ENCODE measurements around the gene ELOA2.
"Not testable (repeated sequence)": the region's sequence is repeated elsewhere in the genome, so short reads cannot be mapped to it uniquely, and the experiment has no call there.

ELOA2 gene

GRCh38 chr18:47036298-47036874 lies 965 bp upstream of the ELOA2 start:
- H2BK5ac ChIP-seq (ENCODE audit: low read depth, low read length, poor library complexity, severe bottlenecking) = no peak overlapping the region
- WGBS = no CpG with 5 or more reads among the region's 2 CpGs

GRCh38 chr18:47034591-47034990 lies 830 bp downstream of the ELOA2 start:
- not testable (repeated sequence) for H3K18ac ChIP-seq (ENCODE audit: low read depth in 1 of 2, low read length in 2 of 2); DNase-seq; H3K4me3 ChIP-seq (ENCODE audit: insufficient read depth in 1 of 2, low read depth in 1 of 2, low read length in 2 of 2); H3K23ac ChIP-seq (ENCODE audit: low read length in 2 of 2); H3K4me2 ChIP-seq (ENCODE audit: low read length, poor library complexity, severe bottlenecking); H4K8ac ChIP-seq (ENCODE audit: low read length); H3K4ac ChIP-seq (ENCODE audit: low read depth in 1 of 2, low read length in 2 of 2); H3K9me3 ChIP-seq (ENCODE audit: control insufficient read depth, low read length); H3K4me1 ChIP-seq (ENCODE audit: control insufficient read depth, insufficient read depth, low read depth, low read length); H2AFZ ChIP-seq (ENCODE audit: low read depth, low read length); H2AK5ac ChIP-seq (ENCODE audit: low read length, severe bottlenecking); H4K91ac ChIP-seq (ENCODE audit: low read length); H2BK5ac ChIP-seq (ENCODE audit: low read depth, low read length, poor library complexity, severe bottlenecking); H3K9ac ChIP-seq (ENCODE audit: low read length); H3K27ac ChIP-seq (ENCODE audit: low read length, poor library complexity, severe bottlenecking); H3K14ac ChIP-seq (ENCODE audit: low read length in 2 of 2); H2BK120ac ChIP-seq (ENCODE audit: low read depth, low read length); H3K27me3 ChIP-seq (ENCODE audit: control insufficient read depth in 1 of 2, insufficient read depth in 1 of 2, low read length in 2 of 2); H3K79me1 ChIP-seq (replicated peaks; ENCODE audit: low read length, poor library complexity, severe bottlenecking); H2BK12ac ChIP-seq (ENCODE audit: low read length in 2 of 2); H2BK15ac ChIP-seq (ENCODE audit: low read depth, poor library complexity, severe bottlenecking); H3K36me3 ChIP-seq (ENCODE audit: control insufficient read depth in 1 of 2, insufficient read depth in 2 of 2, low read depth in 1 of 2, low read length in 2 of 2)
- 94% methylated on average over 21 of the region's 28 CpGs for WGBS

More at GRCh38 chr18:47036298-47036874, 965 bp upstream of the ELOA2 start:
- H3K9me3 ChIP-seq (ENCODE audit: control insufficient read depth, low read length) = no peaks in the 10 kb centered on the region
- H3K4me3 ChIP-seq (ENCODE audit: insufficient read depth in 1 of 2, low read depth in 1 of 2, low read length in 2 of 2) = no peak overlapping the region
- no peak overlapping the region for H2BK15ac ChIP-seq (ENCODE audit: low read depth, poor library complexity, severe bottlenecking)
- H2AFZ ChIP-seq (ENCODE audit: low read depth, low read length) = no peak overlapping the region
- H3K23ac ChIP-seq (ENCODE audit: low read length in 2 of 2) = no peak overlapping the region
- H2BK120ac ChIP-seq (ENCODE audit: low read depth, low read length) = no peak overlapping the region
- no peak overlapping the region for H3K14ac ChIP-seq (ENCODE audit: low read length in 2 of 2)
- no peaks in the 10 kb centered on the region for H3K27me3 ChIP-seq (ENCODE audit: control insufficient read depth in 1 of 2, insufficient read depth in 1 of 2, low read length in 2 of 2)
- no peak overlapping the region for H3K27ac ChIP-seq (ENCODE audit: low read length, poor library complexity, severe bottlenecking)
- DNase-seq = peak; percentile 42
- no peaks in the 10 kb centered on the region for H3K36me3 ChIP-seq (ENCODE audit: control insufficient read depth in 1 of 2, insufficient read depth in 2 of 2, low read depth in 1 of 2, low read length in 2 of 2)
- H4K8ac ChIP-seq (ENCODE audit: low read length) = no peak overlapping the region
- H3K18ac ChIP-seq (ENCODE audit: low read depth in 1 of 2, low read length in 2 of 2) = no peak overlapping the region
- no peak overlapping the region for H3K4ac ChIP-seq (ENCODE audit: low read depth in 1 of 2, low read length in 2 of 2)
- H4K91ac ChIP-seq (ENCODE audit: low read length) = no peak overlapping the region
- no peak overlapping the region for H3K9ac ChIP-seq (ENCODE audit: low read length)
- no peak overlapping the region for H3K4me2 ChIP-seq (ENCODE audit: low read length, poor library complexity, severe bottlenecking)
- H3K4me1 ChIP-seq (ENCODE audit: control insufficient read depth, insufficient read depth, low read depth, low read length) = no peaks in the 10 kb centered on the region
- no peaks in the 10 kb centered on the region for H3K79me1 ChIP-seq (replicated peaks; ENCODE audit: low read length, poor library complexity, severe bottlenecking)
- H2AK5ac ChIP-seq (ENCODE audit: low read length, severe bottlenecking) = no peak overlapping the region
- H2BK12ac ChIP-seq (ENCODE audit: low read length in 2 of 2) = no peak overlapping the region

- Histone ChIP-seq H2BK5ac (ENCODE audit: low read depth, low read length, poor library complexity, severe bottlenecking) (no peak overlapping the region), H2BK15ac (ENCODE audit: low read depth, poor library complexity, severe bottlenecking) (no peak overlapping the region), H2AK5ac (ENCODE audit: low read length, severe bottlenecking) (no peak overlapping the region), H4K8ac (ENCODE audit: low read length) (no peak overlapping the region), H3K79me1 (replicated peaks; ENCODE audit: low read length, poor library complexity, severe bottlenecking) (no peaks in the 10 kb centered on the region), H2AFZ (ENCODE audit: low read depth, low read length) (no peak overlapping the region), H3K27me3 (ENCODE audit: control insufficient read depth in 1 of 2, insufficient read depth in 1 of 2, low read length in 2 of 2) (no peaks in the 10 kb centered on the region), H3K23ac (ENCODE audit: low read length in 2 of 2) (no peak overlapping the region), H2BK120ac (ENCODE audit: low read depth, low read length) (no peak overlapping the region), H3K4me2 (ENCODE audit: low read length, poor library complexity, severe bottlenecking) (no peak overlapping the region), H3K4me1 (ENCODE audit: control insufficient read depth, insufficient read depth, low read depth, low read length) (no peaks in the 10 kb centered on the region), H4K91ac (ENCODE audit: low read length) (peak overlapping the region; percentile 27), H3K9me3 (ENCODE audit: control insufficient read depth, low read length) (no peaks in the 10 kb centered on the region), H3K18ac (ENCODE audit: low read depth in 1 of 2, low read length in 2 of 2) (no peak overlapping the region), H3K9ac (ENCODE audit: low read length) (no peak overlapping the region), H3K4ac (ENCODE audit: low read depth in 1 of 2, low read length in 2 of 2) (no peak overlapping the region), H3K36me3 (ENCODE audit: control insufficient read depth in 1 of 2, insufficient read depth in 2 of 2, low read depth in 1 of 2, low read length in 2 of 2) (no peaks in the 10 kb centered on the region), H3K4me3 (ENCODE audit: insufficient read depth in 1 of 2, low read depth in 1 of 2, low read length in 2 of 2) (no peak overlapping the region), H3K27ac (ENCODE audit: low read length, poor library complexity, severe bottlenecking) (no peak overlapping the region), H3K14ac (ENCODE audit: low read length in 2 of 2) (no peak overlapping the region), H2BK12ac (ENCODE audit: low read length in 2 of 2) (no peak overlapping the region)
- 93% methylated on average over 19 of the region's 19 CpGs for WGBS
- DNase-seq = no peak
These were observed 2.5 kb downstream of the ELOA2 start for GRCh38 chr18:47032945-47033344.

GRCh38 chr18:47030887-47031286 lies 4.5 kb downstream of the ELOA2 start:
- not testable (repeated sequence) for H4K8ac ChIP-seq (ENCODE audit: low read length); H3K23ac ChIP-seq (ENCODE audit: low read length in 2 of 2); H2BK15ac ChIP-seq (ENCODE audit: low read depth, poor library complexity, severe bottlenecking); H2BK12ac ChIP-seq (ENCODE audit: low read length in 2 of 2); H3K4me3 ChIP-seq (ENCODE audit: insufficient read depth in 1 of 2, low read depth in 1 of 2, low read length in 2 of 2); H2AFZ ChIP-seq (ENCODE audit: low read depth, low read length); H3K9me3 ChIP-seq (ENCODE audit: control insufficient read depth, low read length); H3K79me1 ChIP-seq (replicated peaks; ENCODE audit: low read length, poor library complexity, severe bottlenecking); H3K9ac ChIP-seq (ENCODE audit: low read length); H3K14ac ChIP-seq (ENCODE audit: low read length in 2 of 2); H2BK120ac ChIP-seq (ENCODE audit: low read depth, low read length); DNase-seq; H4K91ac ChIP-seq (ENCODE audit: low read length); H2BK5ac ChIP-seq (ENCODE audit: low read depth, low read length, poor library complexity, severe bottlenecking); H3K27me3 ChIP-seq (ENCODE audit: control insufficient read depth in 1 of 2, insufficient read depth in 1 of 2, low read length in 2 of 2); H3K4me2 ChIP-seq (ENCODE audit: low read length, poor library complexity, severe bottlenecking); H3K27ac ChIP-seq (ENCODE audit: low read length, poor library complexity, severe bottlenecking); H3K18ac ChIP-seq (ENCODE audit: low read depth in 1 of 2, low read length in 2 of 2); H3K4ac ChIP-seq (ENCODE audit: low read depth in 1 of 2, low read length in 2 of 2); H3K4me1 ChIP-seq (ENCODE audit: control insufficient read depth, insufficient read depth, low read depth, low read length); H2AK5ac ChIP-seq (ENCODE audit: low read length, severe bottlenecking); H3K36me3 ChIP-seq (ENCODE audit: control insufficient read depth in 1 of 2, insufficient read depth in 2 of 2, low read depth in 1 of 2, low read length in 2 of 2)
- 79% methylated on average over 3 of the region's 12 CpGs for WGBS

Measured in mesenchymal stem cell (in vitro differentiated cells and primary cell).